HG02970 (cell line): ENCODE measurements around the gene RAET1L.
"Not testable (repeated sequence)": the region's sequence is repeated elsewhere in the genome, so short reads cannot be mapped to it uniquely, and the experiment has no call there.

ENCODE experiments used
- ATAC-seq: cut with Tn5 transposase; IDR thresholded peaks from one replicate; pipeline ENCODE4 v1.9.1; 2021; ENCODE audit warnings: mild to moderate bottlenecking, moderate library complexity, moderate number of reproducible peaks; ENCODE audit not compliant: unreplicated experiment, low FRiP score

Gene RAET1L

GRCh38 chr6:150046943-150047342, 21.6 kb upstream of the RAET1L start:
- no peak for ATAC-seq

- no peak for ATAC-seq
Measured at GRCh38 chr6:150044621-150045145, 19.4 kb upstream of the RAET1L start.

GRCh38 chr6:150043501-150044412, 18.4 kb upstream of the RAET1L start:
- no peak for ATAC-seq

GRCh38 chr6:150043096-150043495, 17.8 kb upstream of the RAET1L start:
- ATAC-seq: no peak

DNA sequence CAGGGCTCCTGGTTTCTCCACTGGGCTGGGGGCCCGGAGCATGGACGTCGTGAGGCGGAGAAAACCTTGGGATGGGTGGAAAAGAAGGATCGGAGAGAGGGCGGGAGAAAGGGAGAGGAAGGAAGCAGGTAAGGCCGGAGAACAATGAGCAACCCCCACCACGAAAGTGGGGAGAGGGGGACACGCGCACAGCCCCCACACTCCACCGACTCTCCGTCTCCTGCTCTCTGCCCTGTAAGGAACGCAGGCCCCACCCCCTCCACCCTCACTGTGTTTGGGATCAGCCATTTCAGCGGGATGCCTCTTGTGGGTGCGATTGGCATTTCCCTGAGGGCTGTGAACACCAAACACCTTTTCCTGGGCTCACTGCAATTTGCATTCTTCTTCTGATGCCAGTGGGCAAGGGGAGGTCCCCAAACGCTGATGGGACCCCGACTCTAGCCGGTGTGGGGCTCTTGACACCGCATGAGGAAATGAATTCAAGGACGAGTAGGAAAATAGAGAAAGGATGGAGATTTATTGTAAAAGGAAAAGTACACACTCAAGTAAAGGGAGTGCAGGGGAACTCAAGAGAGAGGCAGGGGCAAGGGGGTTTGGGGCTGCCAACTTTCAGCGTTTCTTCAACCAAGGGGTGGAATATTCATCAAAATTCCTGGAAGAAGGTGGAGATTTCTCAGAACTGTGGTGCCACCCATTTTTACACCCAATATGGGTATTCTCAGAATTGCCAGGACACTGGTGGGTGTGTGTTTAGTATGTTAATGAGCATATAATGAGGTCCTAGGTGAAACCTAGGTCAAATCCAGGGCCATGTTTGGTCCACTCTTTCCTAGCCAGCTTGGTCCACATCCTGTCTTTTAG, 13.1 kb upstream of the RAET1L start:
- no peak for ATAC-seq

DNA sequence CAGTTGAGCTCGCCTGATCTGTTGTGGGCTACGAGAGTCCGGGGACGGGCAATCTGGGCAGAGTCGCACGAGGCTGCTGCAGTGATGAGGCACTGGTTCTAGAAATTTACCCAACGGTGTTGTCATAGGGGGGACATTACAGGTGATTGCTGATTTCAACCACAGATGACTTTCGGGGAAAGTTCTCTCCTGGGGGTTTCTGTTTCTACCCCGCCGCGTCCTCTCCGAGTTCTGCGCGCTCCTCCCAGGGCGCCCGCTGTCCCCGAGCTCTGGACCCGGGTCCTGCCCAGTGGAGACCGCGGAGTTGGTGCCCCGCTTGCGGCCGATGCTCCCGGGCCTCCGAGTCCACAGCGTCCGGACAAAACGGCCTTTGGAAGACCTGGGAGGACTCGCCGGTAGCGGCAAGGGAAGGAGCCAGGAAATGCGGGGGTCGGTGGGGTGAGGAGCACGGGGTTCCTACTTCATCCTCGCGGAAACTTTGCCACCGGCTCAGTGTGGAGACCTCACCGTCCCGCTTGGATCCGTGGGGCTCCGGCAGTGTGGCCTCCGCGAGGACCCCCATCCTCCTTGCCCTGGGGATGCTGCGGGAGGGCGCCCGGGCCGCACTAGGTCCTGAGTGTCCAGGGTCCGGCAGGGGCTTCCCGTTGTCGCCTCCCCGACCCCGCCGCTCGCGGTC, 12.3 kb upstream of the RAET1L start:
- ATAC-seq: no peak

DNA sequence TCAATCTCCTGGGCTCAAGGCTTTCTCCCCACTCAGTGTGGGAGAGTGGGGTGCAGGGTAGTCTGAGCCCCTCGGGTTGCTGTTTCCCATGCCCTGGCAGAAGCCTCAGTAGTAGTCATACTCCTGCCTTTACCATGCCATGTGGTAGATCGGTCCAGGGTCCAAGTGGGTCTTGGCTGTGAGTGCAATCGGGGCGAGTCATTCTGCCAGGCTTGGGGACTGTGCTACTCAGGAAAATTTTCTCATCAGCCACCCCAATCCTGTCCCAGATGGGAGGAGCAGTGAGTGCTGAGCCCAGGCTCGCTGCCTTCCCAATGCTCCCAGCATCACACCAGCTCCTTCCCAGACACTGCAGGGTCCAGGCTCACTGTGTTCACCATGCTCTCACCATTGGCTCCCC, 10.7 kb upstream of the RAET1L start:
- ATAC-seq: no peak

DNA sequence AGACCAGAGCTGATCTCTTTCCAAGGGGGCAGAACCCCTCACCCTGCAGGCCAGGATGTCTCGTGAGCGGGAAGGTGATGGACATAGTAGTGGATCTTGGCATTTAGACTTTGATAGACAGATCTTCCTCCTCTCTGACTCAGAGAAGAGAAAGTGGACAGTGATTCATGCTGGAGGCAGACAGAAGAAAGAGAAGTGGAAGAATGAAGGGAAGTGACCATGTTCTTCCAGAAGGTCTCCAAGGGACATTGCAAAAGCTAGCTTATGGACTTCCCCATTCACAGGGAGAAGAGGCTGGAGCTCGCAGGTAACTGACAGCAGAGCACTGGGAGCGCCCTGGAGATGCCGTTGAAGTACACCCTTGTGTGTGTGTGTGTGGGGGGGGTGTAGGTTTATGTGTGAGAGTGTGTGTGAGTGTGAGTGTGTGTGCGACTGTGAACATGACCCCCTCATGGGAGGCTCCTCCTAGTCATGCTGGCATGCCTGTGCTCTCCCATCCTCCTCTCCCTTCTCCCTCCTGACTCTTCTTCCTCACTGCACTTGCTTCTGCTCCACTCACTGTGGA, 8.0 kb upstream of the RAET1L start:
- ATAC-seq: no peak

DNA sequence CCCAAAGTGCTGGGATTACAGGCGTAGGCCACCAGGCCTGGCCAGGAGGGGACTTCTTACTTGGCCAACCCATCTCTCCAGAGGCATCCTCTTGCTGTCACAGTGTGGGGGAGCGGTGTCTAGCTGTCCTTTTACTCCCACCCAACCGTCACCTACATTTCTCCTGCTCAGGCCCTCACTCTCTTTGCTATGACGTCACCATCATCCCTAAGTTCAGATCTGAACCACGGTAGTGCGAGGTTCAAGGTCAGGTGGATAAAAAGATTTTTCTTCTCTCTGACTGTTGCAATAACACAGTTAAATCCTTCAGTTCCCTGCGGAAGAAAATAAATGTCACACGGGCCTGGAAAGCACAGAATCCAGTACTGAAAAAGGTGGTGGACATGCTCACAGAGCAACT, 7.3 kb upstream of the RAET1L start:
- no peak for ATAC-seq

- no peak for ATAC-seq
Measured at GRCh38 chr6:150030611-150031010, 5.3 kb upstream of the RAET1L start.

- ATAC-seq: no peak
Measured at GRCh38 chr6:150029749-150030148, 4.4 kb upstream of the RAET1L start.

GRCh38 chr6:150029276-150029675, 3.9 kb upstream of the RAET1L start:
- no peak for ATAC-seq

- ATAC-seq: no peak
Measured at GRCh38 chr6:150028799-150029198, 3.5 kb upstream of the RAET1L start.

DNA sequence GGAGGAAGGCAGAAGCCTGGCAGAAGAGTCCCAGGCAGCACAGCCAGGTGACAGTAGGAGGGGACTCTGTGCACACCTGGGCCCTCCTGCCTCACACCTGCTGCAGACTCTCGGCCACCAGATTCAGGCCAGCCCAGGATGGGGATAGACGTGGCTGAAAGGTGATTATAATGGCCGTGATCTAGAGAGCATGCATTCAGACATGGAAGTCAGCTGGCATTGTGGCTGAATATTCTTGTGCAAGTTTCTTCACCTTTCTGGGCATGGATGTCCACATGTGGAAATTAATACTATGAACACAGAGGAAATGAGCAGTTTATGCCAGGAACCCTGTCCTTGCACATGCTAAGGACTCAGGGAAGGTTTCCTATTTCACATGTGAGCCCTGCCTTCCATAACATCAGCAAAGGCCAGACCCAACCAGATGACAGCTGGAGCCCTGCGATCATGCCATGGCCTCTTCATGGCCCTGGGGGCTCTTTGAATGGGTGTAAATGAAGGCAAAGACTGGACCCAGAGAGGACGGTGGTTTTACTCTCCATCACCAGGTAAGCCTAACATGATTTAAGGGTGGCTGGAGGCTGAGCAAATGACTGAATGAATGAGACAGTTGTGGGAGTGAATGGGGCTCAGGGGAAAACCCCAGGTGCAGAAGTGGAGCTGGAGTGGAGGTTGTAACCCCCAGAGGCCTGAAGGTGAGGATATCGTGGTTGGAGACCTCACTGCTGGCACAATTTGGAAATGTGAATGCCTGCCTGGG, 2.7 kb upstream of the RAET1L start:
- no peak for ATAC-seq

- no peak for ATAC-seq
Measured at GRCh38 chr6:150026976-150027805, 1.9 kb upstream of the RAET1L start.

- no peak for ATAC-seq
Measured at GRCh38 chr6:150024646-150025155, 631 bp downstream of the RAET1L start.

- not testable (repeated sequence) for ATAC-seq
Measured at GRCh38 chr6:150024021-150024420, 1.3 kb downstream of the RAET1L start.

- not testable (repeated sequence) for ATAC-seq
Measured at GRCh38 chr6:150021870-150022269, 3.5 kb downstream of the RAET1L start.
